HepG2 (cell line): ENCODE measurements around the gene GFPT1. TPM values are rescaled to one million over a fixed set of nuclear protein-coding genes. Genes with fewer than 3 reads are reported as not detected.

Source experiments
- ATF7-NPFF ChIP-seq: sonication (generic); formaldehyde crosslinking; IDR thresholded peaks from 2 replicates; pipeline ENCODE4 v1.8.1; 2023; ENCODE audit warnings: mild to moderate bottlenecking, low read depth, missing genetic modification reagents, moderate library complexity
- BORCS8-MEF2B ChIP-seq: sonication (generic); formaldehyde crosslinking; IDR thresholded peaks from 2 replicates; pipeline ENCODE4 v1.8.0; 2022; ENCODE audit warnings: mild to moderate bottlenecking, missing genetic modification reagents
- FOXA3 ChIP-seq: IDR thresholded peaks from 2 replicates; pipeline ENCODE4 v1.6.1; 2016; ENCODE audit warnings: missing genetic modification reagents, missing compliant biosample characterization
- GATAD2A ChIP-seq: IDR thresholded peaks from 2 replicates; pipeline ENCODE4 v1.6.1; 2016
- LCORL ChIP-seq, 2 experiments: fragments of 450-650 bp in 1 of 2; sonication (generic) in 1 of 2; formaldehyde crosslinking in 1 of 2; IDR thresholded peaks; 2 replicates each; pipeline versions ENCODE4 v1.5.0 to v1.6.1; 2017 to 2020; ENCODE audit warnings: antibody characterized with exemption in 1 of 2, missing genetic modification reagents in 1 of 2
- MNT ChIP-seq: fragments of 450-650 bp; IDR thresholded peaks from 2 replicates; pipeline ENCODE4 v1.6.1; 2016
- MXI1 ChIP-seq: IDR thresholded peaks from 3 replicates; pipeline ENCODE4 v1.6.1; 2012; ENCODE audit warnings: low read depth, low read length, inconsistent platforms, borderline replicate concordance
- NFE2L2 ChIP-seq: fragments of 150-350 bp; IDR thresholded peaks from 2 replicates; pipeline ENCODE4 v1.6.1; 2014; ENCODE audit warnings: low read length
- RCOR2 ChIP-seq: IDR thresholded peaks from 2 replicates; pipeline ENCODE4 v1.6.1; 2016; ENCODE audit warnings: missing biosample characterization, missing genetic modification reagents
- RXRB ChIP-seq: IDR thresholded peaks from 2 replicates; pipeline ENCODE4 v1.6.1; 2016; ENCODE audit warnings: borderline replicate concordance, missing genetic modification reagents, missing compliant biosample characterization
- SKIL ChIP-seq: sonication (generic); formaldehyde crosslinking; IDR thresholded peaks from 2 replicates; pipeline ENCODE4 v1.8.0; 2022; ENCODE audit warnings: missing genetic modification reagents, mild to moderate bottlenecking, moderate library complexity, borderline replicate concordance
- TCF7L2 ChIP-seq: IDR thresholded peaks from 2 replicates; pipeline ENCODE4 v1.6.1; 2011; ENCODE audit warnings: mild to moderate bottlenecking, low read depth, low read length, moderate library complexity
- XRCC5 ChIP-seq: fragments of 200-400 bp; formaldehyde crosslinking; optimal IDR thresholded peaks from 2 replicates; pipeline ENCODE3; 2017; ENCODE audit warnings: mild to moderate bottlenecking, low read length
- ZBTB10 ChIP-seq: sonication (generic); formaldehyde crosslinking; IDR thresholded peaks from 2 replicates; pipeline ENCODE4 v1.4.0; 2020; ENCODE audit warnings: missing genetic modification reagents, borderline replicate concordance
- ZFP37 ChIP-seq: sonication (generic); formaldehyde crosslinking; IDR thresholded peaks from 2 replicates; pipeline ENCODE4 v1.4.0; 2020; ENCODE audit warnings: missing genetic modification reagents, borderline replicate concordance
- ZNF761 ChIP-seq: sonication (generic); formaldehyde crosslinking; conservative IDR thresholded peaks from 2 replicates; pipeline ENCODE4 v1.4.0; 2020; ENCODE audit warnings: mild to moderate bottlenecking, missing genetic modification reagents
- polyA plus RNA-seq, 8 experiments: library from polyadenylated mRNA; depleted of rRNA in 3 of 8; stranded (reverse) in 7 of 8; unstranded in 1 of 8; fragments of >200 nt; fragmentation: Illumina TruSeq in 4 of 8; extraction: Trizol in 4 of 8; gene quantifications; 2 replicates each; pipeline versions ENCODE4 v1.2.1 to v1.2.3, GENCODE V29; 2011 to 2016; ENCODE audit warnings: low read depth in 4 of 8, missing spikeins in 1 of 8, mixed read lengths in 1 of 8; ENCODE audit not compliant: insufficient read depth in 1 of 8
- total RNA-seq, 5 experiments: library from RNA; depleted of rRNA; stranded (reverse); fragments of >200 nt; fragmentation: Illumina TruSeq; extraction: Trizol; gene quantifications; 2 replicates each; pipeline ENCODE4 v1.2.3, GENCODE V29; 2016; ENCODE audit warnings: low read depth in 1 of 5

GFPT1 gene
- total and polyA plus RNA-seq, 2 of the 13 experiments (the other 11 are each of a cell fraction or from before 2014, with no cell fraction given): 24.0 to 84.9 TPM

GRCh38 chr2:69356471-69356870, 30.6 kb downstream of the GFPT1 start (continued):
- no peak for TF ChIP-seq ZBTB10 (CRISPR knock-in tag)
- TF ChIP-seq GATAD2A (CRISPR knock-in tag): 0 out of 2 replicates have a peak, but pooled peaks have one; percentile 24
- no peak for TF ChIP-seq ATF7-NPFF (CRISPR knock-in tag)
- no peak for TF ChIP-seq RXRB (CRISPR knock-in tag)
- TF ChIP-seq XRCC5: no peak
- TF ChIP-seq LCORL (IDR thresholded peaks at IDR 0.05): no peak
- no peak for TF ChIP-seq LCORL (CRISPR knock-in tag; IDR thresholded peaks at IDR 0.05)
- no peak for TF ChIP-seq TCF7L2
- TF ChIP-seq MNT: no peak
- TF ChIP-seq FOXA3 (CRISPR knock-in tag): peak; percentile 39; the same call in 1 of the 2 replicates
- no peak for TF ChIP-seq NFE2L2
- no peak for TF ChIP-seq BORCS8-MEF2B (CRISPR knock-in tag)
- TF ChIP-seq SKIL (CRISPR knock-in tag): no peak
- 0 out of 3 replicates have a peak, but pooled peaks have one; percentile 11 for TF ChIP-seq MXI1
- no peak for TF ChIP-seq ZNF761 (CRISPR knock-in tag)
- no peak for TF ChIP-seq ZFP37
- TF ChIP-seq RCOR2 (CRISPR knock-in tag): no peak
